Activated CD8-positive, alpha-beta T cell treated with anti-CD3 and anti-CD28 coated beads, Interleukin-2, amount 10 ng/mL, durations not matched to agents 7 days and 5 days (primary cell): ENCODE results near the gene UPF3B. TPM values are rescaled to one million over a fixed set of nuclear protein-coding genes. Genes with fewer than 3 reads are reported as not detected.
"Not testable (repeated sequence)": the region's sequence is repeated elsewhere in the genome, so short reads cannot be mapped to it uniquely, and the experiment has no call there.

Experiments
- ATAC-seq: fragments of 150-1000 bp; cut with Tn5 transposase; one replicate; pipeline ENCODE4 v1.10.0; 2021; ENCODE audit warnings: moderate library complexity
- CTCF ChIA-PET: fragments of 350-600 bp; sonication (Branson Sonifier 250); formaldehyde crosslinking; loops from one replicate; lab custom pipeline; 2021; ENCODE audit warnings: antibody characterized with exemption; lab: Charles Lee
- POLR2A ChIA-PET: fragments of 350-600 bp; sonication (Branson Sonifier 250); formaldehyde crosslinking; loops from one replicate; lab custom pipeline; 2021; ENCODE audit warnings: antibody characterized with exemption; lab: Charles Lee
- DNase-seq: peaks from one replicate; pipeline ENCODE4 v3.0.0-alpha.2; 2020
- H3K27ac Mint-ChIP-seq: one replicate; pipeline ENCODE4 v1.8.0; 2021; ENCODE audit warnings: mild to moderate bottlenecking, mixed read lengths
- H3K27me3 Mint-ChIP-seq: one replicate; pipeline ENCODE4 v1.8.0; 2021; ENCODE audit warnings: low read depth, mixed read lengths
- H3K36me3 Mint-ChIP-seq: one replicate; pipeline ENCODE4 v1.8.0; 2021; ENCODE audit warnings: low read depth, mixed read lengths
- H3K4me1 Mint-ChIP-seq: one replicate; pipeline ENCODE4 v1.8.0; 2021; ENCODE audit warnings: low read depth, mixed read lengths
- H3K4me3 Mint-ChIP-seq: one replicate; pipeline ENCODE4 v1.8.0; 2021; ENCODE audit warnings: mild to moderate bottlenecking, mixed read lengths
- H3K9me3 Mint-ChIP-seq: one replicate; pipeline ENCODE4 v1.8.0; 2022; ENCODE audit warnings: mixed read lengths; ENCODE audit not compliant: insufficient read depth
- total RNA-seq, 2 experiments: library from RNA; stranded (reverse); gene quantifications; one replicate each; pipeline ENCODE4 v1.2.3, GENCODE V29; 2021

The UPF3B gene, protein sequence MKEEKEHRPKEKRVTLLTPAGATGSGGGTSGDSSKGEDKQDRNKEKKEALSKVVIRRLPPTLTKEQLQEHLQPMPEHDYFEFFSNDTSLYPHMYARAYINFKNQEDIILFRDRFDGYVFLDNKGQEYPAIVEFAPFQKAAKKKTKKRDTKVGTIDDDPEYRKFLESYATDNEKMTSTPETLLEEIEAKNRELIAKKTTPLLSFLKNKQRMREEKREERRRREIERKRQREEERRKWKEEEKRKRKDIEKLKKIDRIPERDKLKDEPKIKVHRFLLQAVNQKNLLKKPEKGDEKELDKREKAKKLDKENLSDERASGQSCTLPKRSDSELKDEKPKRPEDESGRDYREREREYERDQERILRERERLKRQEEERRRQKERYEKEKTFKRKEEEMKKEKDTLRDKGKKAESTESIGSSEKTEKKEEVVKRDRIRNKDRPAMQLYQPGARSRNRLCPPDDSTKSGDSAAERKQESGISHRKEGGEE
- 10 to 100 TPM; 10.3 to 10.9 TPM for total RNA-seq

DNA sequence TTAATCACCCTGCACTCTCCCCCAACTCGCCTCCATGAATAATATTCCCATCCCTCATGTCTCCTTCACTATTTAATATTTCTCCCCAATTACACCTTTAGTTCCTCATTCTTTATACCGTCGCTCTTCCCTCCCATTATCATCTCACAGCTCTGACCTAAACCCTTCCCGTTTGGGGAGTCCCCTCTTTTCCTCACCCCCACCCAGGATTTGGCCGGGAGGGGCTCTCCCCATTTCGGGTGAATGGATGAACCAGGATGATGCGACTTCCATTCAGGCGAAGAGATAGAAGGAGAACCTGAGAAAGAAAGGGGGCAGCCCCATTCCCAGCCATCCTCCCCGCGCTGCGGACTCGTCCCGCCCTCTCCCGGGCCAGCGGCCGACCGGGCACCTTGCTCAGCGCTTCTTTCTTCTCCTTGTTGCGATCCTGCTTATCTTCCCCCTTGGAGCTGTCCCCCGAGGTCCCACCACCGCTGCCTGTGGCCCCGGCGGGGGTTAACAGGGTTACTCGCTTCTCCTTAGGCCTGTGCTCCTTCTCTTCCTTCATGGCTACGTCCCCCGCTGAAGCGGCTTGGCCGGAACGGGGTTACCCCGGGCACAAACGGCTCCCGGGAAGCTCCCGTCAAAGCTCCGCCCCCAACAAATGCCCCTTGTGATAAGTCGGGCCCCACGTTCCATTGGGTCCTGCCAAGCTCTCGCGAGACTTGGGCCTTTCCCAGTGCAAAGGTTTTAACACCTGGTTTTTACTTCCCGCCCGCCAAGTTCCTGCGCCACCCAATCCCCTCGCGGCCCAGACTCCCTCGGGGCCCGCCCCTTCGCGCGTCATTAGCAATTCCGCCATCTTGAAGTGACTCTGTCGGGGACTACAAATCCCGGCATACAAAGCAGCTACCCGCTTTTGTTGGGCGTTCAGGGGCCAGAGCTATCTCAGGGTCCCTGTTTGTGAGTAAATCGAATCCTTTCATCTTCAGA lies at the start of gene UPF3B:
TSS of gene UPF3B (minus strand) at position 582 of the 972 bp plus-strand sequence. CDS start at position 547, 35 bp downstream.
- ChIA-PET POLR2A (interaction anchor here (1.2 to 1.7 kb wide), 5 partner anchors 9 to 66 kb away, joined by 3 to 18 read pairs (median 4); partner anchors contain the start of genes NDUFA1, RNF113A and RPL39), CTCF (interaction anchor here (0.9 to 1.8 kb wide), 4 partner anchors 18 to 68 kb away, joined by 4 to 10 read pairs (median 6); partner anchors contain the start of gene RPL39)
- Mint-ChIP-seq H3K4me1 (peaks cover 13% of the 10 kb centered on the region), H3K27ac (peak within 1 kb of the TSS; percentile 88), H3K4me3 (peak within 1 kb of the TSS; percentile 88), H3K27me3 (peaks cover under 1% of the 10 kb centered on the region), H3K9me3 (no peaks in the 10 kb centered on the region), H3K36me3 (peaks cover 23% of the 10 kb centered on the region)
- peak; percentile 96 for DNase-seq
- peak; percentile 98 for ATAC-seq

DNA sequence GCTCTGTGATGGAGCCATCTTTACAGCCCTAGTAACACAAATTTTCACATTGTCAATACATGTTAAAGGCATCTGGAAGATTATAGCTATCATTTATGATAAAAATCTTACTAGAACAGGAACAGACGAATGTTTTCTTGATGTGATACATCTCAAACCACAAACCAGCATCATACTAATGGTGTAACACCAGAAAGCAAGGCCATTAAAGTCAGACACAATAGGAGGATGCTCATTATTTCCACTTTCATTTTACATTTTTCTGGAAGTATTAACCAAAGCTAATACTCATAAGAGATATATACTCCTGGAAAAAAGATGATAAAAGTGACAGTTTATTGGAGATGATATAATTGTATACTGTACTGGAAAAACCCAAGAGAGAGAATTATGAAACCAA lies 48.2 kb upstream of the UPF3B start:
- no peak for ATAC-seq
- ChIA-PET POLR2A (interaction anchor here (0.7 kb wide), 1 partner anchor 10 kb away, joined by 3 read pairs; no protein-coding TSS in a partner anchor), CTCF (interaction anchor here (1.0 kb wide), 1 partner anchor 12 kb away, joined by 5 read pairs; no protein-coding TSS in a partner anchor)
- no peaks in the 10 kb centered on the region for H3K36me3 Mint-ChIP-seq
- H3K27me3 Mint-ChIP-seq: no peaks in the 10 kb centered on the region
- H3K4me3 Mint-ChIP-seq: no peak overlapping the region
- no peaks in the 10 kb centered on the region for H3K4me1 Mint-ChIP-seq
- DNase-seq: no peak
- H3K27ac Mint-ChIP-seq: no peak overlapping the region
- H3K9me3 Mint-ChIP-seq: no peaks in the 10 kb centered on the region

DNA sequence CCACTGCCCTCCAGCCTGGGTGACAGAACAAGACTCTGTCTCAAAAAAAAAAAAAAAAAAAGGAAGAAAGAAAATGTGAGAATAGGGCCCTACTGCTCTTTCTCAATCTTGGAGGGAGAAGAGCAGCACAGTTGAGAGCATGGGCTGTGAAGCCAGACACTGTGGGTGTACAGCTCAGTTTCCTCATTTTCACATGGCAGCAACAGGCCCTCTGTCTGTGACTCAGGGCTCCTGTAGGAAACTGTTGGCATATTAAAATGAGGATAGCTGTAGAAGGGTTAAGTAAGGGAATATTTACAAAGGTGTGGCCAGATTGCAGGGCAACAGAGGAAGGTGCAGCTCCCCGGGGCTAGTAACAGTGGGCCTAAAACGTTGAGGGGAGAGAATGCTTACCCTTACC lies 46.4 kb upstream of the UPF3B start:
- Mint-ChIP-seq H3K9me3 (no peaks in the 10 kb centered on the region), H3K4me3 (no peak overlapping the region), H3K4me1 (no peaks in the 10 kb centered on the region), H3K27me3 (no peaks in the 10 kb centered on the region), H3K27ac (no peak overlapping the region), H3K36me3 (no peaks in the 10 kb centered on the region)
- no peak for DNase-seq
- ATAC-seq: no peak
- CTCF ChIA-PET: no interaction called here
- POLR2A ChIA-PET: no interaction called here

DNA sequence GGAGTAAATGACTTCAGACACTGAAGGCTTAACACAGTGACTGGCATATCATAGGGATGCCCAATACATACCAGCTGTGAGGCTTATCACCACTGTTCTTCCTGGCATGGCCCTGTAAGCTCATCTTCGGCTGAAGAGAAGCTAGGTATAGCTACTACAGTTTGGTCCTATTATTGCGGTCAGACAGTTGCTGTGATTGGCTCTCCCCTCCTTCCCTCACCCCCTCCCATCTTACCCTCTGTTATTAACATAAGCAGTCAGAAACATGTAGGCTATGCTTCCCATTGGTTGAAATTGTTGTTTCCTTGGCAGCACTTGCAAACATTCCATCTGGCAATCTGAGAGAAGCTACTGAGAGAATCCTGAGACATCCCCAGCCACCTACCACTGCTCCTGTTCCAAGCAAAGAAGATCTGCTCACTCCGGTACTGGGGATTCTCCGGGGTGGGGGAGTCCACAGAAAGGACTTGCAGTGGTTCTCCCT lies 43.1 kb upstream of the UPF3B start, which contains the start of gene AKAP14:
TSS of gene AKAP14 (plus strand) at position 51 of the 484 bp plus-strand sequence. CDS start 7,331 bp downstream, outside the sequence.
- DNase-seq (no peak), ATAC-seq (no peak)
- Mint-ChIP-seq H3K4me3 (no peak within 1 kb of the TSS), H3K9me3 (no peaks in the 10 kb centered on the region), H3K27me3 (no peaks in the 10 kb centered on the region), H3K36me3 (no peaks in the 10 kb centered on the region), H3K27ac (no peak within 1 kb of the TSS), H3K4me1 (no peaks in the 10 kb centered on the region)
- POLR2A ChIA-PET: no interaction called here
- CTCF ChIA-PET: no interaction called here

DNA sequence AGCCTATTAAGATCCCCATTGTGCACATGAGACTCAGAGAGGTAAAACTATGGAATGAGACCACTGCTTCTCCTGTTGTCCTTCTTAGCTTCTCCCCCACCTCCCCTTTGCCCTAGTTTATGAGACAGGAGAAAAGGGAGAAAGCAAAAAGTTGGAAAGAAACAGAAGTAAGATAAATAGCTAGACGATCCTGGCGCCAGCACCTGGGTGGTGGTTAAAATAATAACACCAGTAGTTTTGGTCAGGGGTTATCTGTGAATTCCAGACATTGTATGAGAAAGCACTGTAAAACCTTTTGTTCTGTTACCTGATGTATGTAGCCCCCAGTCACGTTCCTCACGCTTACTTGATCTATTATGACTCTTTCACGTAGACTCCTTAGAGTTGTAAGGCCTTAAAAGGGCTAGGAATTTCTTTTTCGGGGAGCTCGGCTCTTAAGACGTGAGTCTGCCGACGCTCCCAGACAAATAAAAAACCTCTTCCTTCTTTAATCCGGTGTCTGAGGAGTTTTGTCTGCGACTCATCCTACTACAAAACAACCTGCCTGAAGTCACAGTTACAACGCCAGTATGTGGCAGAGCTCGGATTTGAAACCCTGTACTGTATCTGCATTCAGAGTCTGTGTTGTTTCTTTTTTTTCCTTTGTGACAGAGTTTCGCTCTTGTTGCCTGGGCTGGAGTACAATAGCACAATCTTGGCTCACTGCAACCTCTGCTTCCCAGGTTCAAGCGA lies 39.4 kb upstream of the UPF3B start:
- CTCF ChIA-PET, DNase-seq, POLR2A ChIA-PET, H3K36me3 Mint-ChIP-seq, H3K27me3 Mint-ChIP-seq, H3K4me1 Mint-ChIP-seq, H3K27ac Mint-ChIP-seq, H3K4me3 Mint-ChIP-seq, ATAC-seq, H3K9me3 Mint-ChIP-seq: not testable (repeated sequence)

- POLR2A ChIA-PET, H3K27me3 Mint-ChIP-seq, H3K27ac Mint-ChIP-seq, ATAC-seq, DNase-seq, H3K4me3 Mint-ChIP-seq, H3K36me3 Mint-ChIP-seq, H3K9me3 Mint-ChIP-seq: not testable (repeated sequence)
- peaks cover 12% of the 10 kb centered on the region for H3K4me1 Mint-ChIP-seq
- CTCF ChIA-PET: interaction anchor here (1.7 kb wide), 1 partner anchor 10 kb away, joined by 4 read pairs; no protein-coding TSS in a partner anchor
Observed at GRCh38 chrX:119890626-119891025, 37.9 kb upstream of the UPF3B start.

GRCh38 chrX:119887721-119888425 lies 35.1 kb upstream of the UPF3B start:
- peak overlapping the region; percentile 31 for H3K4me3 Mint-ChIP-seq
- H3K27ac Mint-ChIP-seq: no peak overlapping the region
- POLR2A ChIA-PET: interaction anchor here (1.0 kb wide), 1 partner anchor 18 kb away, joined by 5 read pairs; no protein-coding TSS in a partner anchor
- no peaks in the 10 kb centered on the region for H3K9me3 Mint-ChIP-seq
- CTCF ChIA-PET: interaction anchor here (0.8 to 2.1 kb wide), 9 partner anchors 9 to 406 kb away, joined by 3 to 6 read pairs (median 3); partner anchors contain the start of gene RPL39
- no peaks in the 10 kb centered on the region for H3K36me3 Mint-ChIP-seq
- ATAC-seq (peak; percentile 83), DNase-seq (peak; percentile 58)
- H3K4me1 Mint-ChIP-seq: peaks cover 12% of the 10 kb centered on the region
- H3K27me3 Mint-ChIP-seq: no peaks in the 10 kb centered on the region

DNA sequence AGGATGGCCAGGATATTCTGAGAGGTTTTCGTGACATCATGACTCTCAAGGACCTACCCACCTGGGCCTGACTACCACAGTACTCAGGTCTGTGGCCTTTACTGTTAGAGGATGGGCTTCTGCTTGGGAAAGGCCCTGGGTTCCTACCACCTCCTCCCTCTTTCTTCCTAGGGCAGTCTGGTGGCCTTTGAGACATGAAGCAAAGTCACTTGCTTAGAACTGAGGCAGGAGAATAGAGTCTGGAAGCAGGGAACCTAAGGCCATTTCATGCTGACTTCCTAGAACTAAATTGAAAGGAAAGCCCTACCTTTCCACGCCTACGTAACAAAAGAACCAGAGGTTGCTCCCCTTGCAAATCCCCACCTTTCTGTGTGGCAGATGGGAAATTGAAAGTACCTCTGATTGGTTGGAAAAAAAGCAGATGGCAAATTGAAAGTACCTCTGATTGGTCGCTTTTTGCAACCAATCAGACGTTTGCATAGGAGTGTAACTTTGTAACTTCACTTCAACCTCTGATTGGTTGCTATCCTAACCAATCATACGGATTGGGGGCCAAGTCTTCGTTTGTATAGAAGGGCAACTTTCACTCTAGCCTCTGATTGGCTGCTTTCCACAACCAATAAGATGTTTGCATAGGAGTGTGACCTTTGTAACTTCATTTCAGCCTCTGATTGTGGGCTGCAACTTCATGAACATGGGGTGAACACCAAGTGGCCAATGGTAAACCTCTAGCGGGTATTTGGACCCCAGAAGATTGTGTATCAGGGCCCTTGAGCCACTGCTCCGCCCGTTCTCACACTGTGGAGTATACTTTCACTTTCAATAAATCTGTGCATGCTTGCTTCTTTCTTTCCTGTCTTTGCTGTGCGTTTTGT lies 33.0 kb upstream of the UPF3B start:
- H3K9me3 Mint-ChIP-seq: no peaks in the 10 kb centered on the region
- no peaks in the 10 kb centered on the region for H3K27me3 Mint-ChIP-seq
- peak; percentile 73 for ATAC-seq
- H3K27ac Mint-ChIP-seq: peak overlapping the region; percentile 52
- H3K4me3 Mint-ChIP-seq: peak overlapping the region; percentile 45
- peaks cover under 1% of the 10 kb centered on the region for H3K36me3 Mint-ChIP-seq
- CTCF ChIA-PET: interaction anchor here (1.2 kb wide), 1 partner anchor 16 kb away, joined by 3 read pairs; no protein-coding TSS in a partner anchor
- DNase-seq: peak; percentile 58
- POLR2A ChIA-PET: no interaction called here
- H3K4me1 Mint-ChIP-seq: peaks cover 13% of the 10 kb centered on the region

- ChIA-PET POLR2A (no interaction called here), CTCF (interaction anchor here (0.7 to 0.8 kb wide), 3 partner anchors 9 to 89 kb away, joined by 3 to 4 read pairs (median 4); partner anchors contain the start of gene RPL39)
- Mint-ChIP-seq H3K9me3 (no peaks in the 10 kb centered on the region), H3K4me3 (no peak overlapping the region), H3K27me3 (no peaks in the 10 kb centered on the region), H3K27ac (peak overlapping the region; percentile 21), H3K4me1 (peaks cover 23% of the 10 kb centered on the region), H3K36me3 (peaks cover 15% of the 10 kb centered on the region)
- peak; percentile 87 for ATAC-seq
- peak; percentile 56 for DNase-seq
Observed at GRCh38 chrX:119880552-119881437, 28.0 kb upstream of the UPF3B start.
